Occipital lobe (tissue), 2 donors: ENCODE data around the gene MYO7B. TPM values are rescaled to one million over a fixed set of nuclear protein-coding genes. Genes with fewer than 3 reads are reported as not detected.

ENCODE experiments used
- DNase-seq: peaks from one replicate; lab custom pipeline; 2025; lab: John Stamatoyannopoulos, UW
- total RNA-seq: library from RNA; depleted of rRNA; stranded (reverse); fragments of >200 nt; gene quantifications from one replicate; pipeline ENCODE4 v1.2.3, GENCODE V29; 2014

The MYO7B gene
- total RNA-seq, 1 donor from 2014 or later: not detected

- DNase-seq: no peak
These were observed 72.9 kb downstream of the MYO7B start for GRCh38 chr2:127608061-127609030.

DNA sequence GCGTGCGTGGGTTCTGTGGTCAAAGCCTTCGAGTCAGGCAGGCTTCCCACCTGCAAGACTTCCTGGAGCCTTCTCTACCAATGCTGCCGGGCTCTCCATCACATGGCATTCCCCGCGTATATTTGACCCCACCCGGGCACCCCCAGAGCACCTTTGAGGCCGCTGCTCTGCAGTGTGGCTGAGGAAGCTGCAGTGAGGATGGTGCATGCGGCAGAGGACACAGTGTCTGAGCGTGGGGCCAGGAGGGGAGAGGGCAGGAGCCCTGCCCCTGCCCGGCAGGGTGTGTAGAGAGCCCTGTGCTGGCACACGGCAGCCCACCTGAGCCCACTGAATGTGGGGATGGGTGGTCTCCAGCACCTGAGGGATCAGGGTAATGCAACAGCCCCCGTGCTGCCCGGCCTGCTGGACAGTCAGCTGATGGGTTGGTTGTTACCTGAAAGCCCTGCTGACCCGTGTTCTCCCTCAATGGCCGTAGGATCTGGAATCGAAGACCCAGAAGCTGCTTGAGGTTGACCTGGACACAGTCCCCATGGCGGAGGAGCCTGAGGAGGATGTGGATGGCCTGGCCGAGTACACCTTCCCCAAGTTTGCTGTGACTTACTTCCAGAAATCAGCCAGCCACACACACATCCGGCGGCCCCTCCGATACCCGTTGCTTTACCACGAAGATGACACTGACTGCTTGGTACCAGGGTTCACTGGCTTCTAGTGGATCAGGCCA is 73.7 kb downstream of the MYO7B start:
- DNase-seq: no peak

DNA sequence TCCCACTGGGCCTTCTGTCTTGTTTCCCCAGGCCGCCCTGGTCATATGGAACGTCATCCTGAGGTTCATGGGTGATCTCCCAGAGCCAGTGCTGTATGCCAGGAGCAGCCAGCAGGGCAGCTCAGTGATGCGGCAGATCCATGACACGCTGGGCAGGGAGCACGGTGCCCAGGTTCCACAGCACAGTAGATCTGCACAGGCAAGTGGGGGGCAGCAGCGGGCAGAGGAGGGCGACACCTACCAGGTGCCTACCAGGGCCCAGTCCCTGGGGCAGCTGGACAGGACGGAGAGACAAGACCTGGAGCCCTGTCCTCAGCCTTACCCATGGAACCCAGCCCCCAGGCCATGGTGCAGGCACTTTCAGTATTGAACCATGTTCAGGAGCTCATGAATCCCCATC is 74.3 kb downstream of the MYO7B start:
- no peak for DNase-seq

- no peak for DNase-seq
These were observed 75.1 kb downstream of the MYO7B start for GRCh38 chr2:127610561-127610960.

- DNase-seq: no peak
These were observed 75.8 kb downstream of the MYO7B start for GRCh38 chr2:127611076-127611925.

DNA sequence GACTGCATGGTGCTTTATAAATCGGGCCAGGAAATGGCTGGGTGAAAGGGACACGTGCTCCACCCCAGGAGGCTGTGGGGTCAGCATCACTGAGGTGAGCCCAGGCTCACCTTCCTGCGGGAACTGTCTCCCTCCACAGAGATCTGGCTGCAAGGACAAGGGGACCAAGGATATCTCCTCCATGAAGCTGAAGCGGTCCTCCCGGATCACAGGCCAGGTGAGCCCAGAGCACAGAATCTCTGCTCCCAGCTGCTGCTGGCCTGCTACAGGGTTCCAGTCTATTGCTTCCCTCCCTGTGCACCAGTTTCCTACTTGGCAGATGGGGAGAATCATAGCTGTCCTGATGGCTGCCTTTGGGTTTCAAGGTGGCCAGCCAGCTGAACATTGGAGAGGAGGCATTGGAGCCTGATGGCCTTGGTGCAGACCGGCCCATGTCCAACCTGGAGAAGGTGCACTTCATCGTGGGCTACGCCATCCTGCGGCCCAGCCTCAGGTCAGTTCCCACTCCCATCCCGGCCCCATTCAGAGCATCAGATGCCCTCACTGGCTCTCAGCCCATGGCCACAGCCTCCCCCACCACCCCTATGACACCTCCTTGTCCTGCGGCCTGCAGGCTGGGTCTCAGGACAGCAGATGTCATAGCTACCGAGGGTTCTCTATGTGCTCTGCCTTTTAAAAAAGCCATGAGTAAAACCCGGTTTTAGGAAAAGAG is 76.8 kb downstream of the MYO7B start:
- DNase-seq: no peak

GRCh38 chr2:127614246-127614645 is 78.8 kb downstream of the MYO7B start:
- no peak for DNase-seq

- no peak for DNase-seq
These were observed 79.2 kb downstream of the MYO7B start for GRCh38 chr2:127614731-127615130.

- no peak for DNase-seq
These were observed 80.2 kb downstream of the MYO7B start for GRCh38 chr2:127615511-127616166.

DNA sequence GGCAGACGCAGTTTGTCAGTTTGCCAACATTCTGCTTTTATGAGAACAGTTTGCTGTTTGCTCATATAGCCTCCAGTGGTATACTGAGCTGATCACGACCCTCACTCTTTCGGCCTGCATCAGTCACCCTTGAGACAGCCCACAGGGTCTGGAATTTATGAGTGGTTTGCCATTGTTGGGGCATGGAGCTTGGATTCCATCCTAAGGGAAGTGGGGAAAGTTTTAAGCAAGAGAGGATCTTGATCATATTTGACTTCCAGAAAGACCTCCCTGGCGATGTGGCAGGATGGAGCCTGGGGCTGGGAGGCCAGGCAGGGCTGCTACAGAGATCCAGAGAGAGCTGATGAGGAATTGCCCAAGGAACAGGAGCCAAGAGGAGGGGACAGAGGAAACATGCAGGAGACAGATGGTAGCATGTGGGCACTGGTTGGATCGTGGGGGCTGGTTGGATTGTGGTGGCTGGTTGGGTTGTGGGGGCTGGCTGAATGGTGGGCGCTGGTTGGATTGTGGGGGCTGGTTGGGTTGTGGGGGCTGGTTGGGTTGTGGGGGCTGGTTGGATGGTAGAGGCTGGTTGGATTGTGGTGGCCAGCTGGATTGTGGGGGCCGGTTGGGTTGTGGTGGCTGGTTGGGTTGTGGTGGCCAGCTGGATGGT is 83.2 kb downstream of the MYO7B start:
- no peak for DNase-seq

- DNase-seq: no peak
These were observed 83.7 kb downstream of the MYO7B start for GRCh38 chr2:127619203-127619590.

DNA sequence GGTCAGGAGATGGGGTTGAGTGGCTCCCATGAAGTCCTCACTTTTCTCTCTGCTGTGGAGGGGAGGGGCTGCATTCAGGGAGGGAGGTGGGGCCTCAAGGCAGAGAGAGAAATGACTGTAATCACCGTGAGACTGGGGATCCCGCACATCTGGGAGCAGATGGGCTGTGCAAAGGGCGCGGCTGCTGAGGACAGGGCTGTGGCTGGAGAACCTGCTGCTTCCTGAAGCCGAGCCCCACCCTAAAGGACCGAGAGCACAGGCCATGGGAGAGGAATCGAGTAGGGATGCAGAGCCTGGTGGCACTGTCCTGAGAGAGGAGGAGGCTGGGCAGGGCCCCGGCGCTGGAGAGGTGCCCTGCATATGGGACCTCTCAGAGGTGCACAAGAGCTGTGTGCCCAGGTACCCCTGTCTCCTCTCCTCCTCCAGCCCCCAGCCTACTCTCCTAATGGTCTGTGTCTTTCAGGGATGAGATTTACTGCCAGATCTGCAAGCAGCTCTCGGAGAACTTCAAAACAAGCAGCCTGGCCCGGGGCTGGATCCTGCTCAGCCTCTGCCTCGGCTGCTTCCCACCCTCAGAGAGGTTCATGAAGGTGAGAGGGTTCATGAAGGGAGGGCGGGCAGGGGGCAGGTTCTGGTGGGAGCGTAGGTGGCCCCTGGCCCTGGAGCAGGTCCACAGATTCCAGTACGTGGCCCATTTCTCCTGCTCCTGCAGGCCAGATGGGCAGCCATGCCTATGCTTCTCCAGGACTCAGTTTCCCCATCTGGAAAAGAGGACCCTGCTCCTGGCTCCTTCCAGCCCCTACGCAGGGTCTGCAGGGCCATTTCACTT is 84.6 kb downstream of the MYO7B start:
- DNase-seq: no peak

- no peak for DNase-seq
These were observed 85.4 kb downstream of the MYO7B start for GRCh38 chr2:127620866-127621265.

DNA sequence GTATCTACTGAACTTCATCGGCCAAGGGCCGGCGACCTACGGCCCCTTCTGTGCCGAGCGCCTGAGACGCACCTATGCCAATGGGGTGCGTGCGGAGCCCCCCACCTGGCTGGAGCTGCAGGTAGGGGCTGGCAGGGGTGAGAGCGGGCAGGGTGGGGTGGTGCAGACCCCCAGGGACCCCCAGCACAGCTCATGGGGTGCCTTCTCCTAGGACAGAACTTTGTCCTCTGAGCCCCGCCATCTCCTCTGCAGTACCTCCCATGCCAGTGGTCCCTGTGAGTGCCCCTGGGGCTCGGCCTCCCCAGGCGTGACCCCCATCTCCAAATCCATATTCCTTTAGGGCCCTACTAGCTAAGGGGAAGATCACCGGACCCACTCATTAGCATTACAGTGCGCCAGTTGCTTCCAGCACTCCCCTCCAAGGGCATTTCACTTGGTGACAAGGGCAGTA is 86.5 kb downstream of the MYO7B start:
- DNase-seq: no peak

DNA sequence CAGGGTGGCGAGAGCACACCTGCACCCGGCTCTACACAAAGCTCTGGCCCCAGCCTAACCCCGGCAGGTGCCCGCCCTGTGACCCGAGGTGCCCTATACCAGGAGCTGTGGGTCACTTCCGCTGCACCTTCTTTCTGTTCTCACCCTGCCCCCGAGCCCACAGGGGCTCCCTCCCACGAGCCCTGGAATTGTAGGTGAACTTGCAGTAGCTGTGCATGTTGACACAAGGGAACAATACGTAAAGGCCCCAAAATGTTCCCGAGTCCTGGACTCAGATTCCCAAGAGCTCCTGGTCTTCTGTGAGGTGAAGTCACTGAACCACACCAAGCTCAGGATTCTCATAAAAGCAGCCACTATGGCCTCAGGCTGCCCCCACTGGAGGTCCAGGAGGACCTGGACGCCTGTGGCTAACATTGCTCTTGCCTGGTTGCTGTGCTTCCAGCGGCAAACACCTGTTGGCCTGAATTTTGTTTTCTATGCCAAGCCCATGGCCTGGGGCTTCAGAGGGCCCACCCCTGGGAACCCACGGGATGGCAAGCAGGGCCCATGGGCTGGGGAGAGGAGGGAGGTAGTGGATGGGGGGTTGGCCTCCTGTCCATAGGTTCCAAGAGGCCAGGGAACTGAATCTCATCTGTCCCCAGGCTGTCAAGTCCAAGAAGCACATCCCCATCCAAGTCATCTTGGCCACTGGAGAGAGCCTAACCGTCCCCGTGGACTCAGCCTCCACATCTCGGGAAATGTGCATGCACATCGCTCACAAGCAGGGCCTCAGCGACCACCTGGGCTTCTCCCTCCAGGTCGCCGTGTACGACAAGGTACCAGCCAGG is 87.3 kb downstream of the MYO7B start:
- DNase-seq: no peak

DNA sequence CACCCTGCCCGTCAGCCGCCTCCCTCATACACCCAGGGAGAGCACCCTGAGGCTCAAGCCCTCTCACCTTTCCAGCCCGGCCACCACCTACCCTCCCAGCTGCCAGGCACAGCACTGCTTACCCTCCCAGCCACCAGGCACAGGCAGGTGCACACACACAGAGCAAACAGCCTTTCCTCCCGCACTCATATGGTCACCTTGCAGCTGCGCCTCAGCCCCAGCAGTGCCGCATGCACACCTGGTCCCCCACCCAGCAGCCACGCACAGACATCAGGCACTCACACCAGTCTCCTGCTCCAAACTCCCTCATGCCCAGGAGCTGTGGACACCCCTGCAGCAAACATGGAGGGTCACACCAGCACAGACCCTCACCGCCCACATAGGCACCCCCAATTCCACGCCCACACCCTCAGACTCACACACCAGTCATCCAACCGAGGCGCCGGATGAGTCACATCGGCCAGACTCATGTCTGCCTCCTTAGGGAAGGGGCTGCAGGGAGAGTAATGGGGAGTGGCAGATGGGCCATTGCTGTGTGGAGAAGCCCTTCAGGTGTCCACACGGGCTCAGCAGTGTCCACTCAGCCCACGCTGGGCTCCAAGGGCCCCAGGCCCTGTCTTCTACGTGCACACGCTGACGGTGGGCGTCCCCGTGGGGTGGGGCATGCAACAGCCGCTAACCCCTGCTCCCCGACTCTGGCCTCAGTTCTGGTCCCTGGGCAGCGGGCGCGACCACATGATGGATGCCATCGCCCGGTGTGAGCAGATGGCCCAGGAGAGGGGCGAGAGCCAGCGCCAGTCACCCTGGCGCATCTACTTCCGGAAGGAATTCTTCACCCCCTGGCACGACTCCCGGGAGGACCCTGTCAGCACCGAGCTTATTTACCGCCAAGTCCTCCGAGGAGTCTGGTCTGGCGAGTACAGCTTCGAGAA is 88.2 kb downstream of the MYO7B start:
- no peak for DNase-seq

DNA sequence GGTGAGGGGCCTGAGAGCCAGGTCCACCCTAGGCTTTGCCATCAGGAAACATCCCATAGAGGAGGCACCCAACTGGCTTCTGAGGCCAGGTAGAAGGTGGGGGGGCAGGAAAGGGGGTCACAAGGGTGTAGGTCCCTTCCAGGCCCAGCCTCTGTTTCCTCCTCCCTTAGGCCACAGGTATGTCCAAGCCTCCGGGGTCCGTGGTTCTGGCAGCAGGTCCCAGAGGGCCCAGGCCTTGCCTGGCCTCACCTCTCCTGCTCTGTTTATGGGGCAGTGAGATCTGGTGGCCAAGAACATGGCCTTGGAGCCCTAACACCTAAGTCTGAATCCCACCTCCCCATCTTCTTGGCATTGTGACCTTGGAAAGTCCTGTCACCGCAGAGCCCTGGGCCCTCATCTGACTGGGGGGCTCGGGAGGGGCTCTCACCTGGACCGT is 88.9 kb downstream of the MYO7B start:
- DNase-seq: no peak
